Measurements from ENCODE around the gene NCAM1.

NCAM1 gene

DNA sequence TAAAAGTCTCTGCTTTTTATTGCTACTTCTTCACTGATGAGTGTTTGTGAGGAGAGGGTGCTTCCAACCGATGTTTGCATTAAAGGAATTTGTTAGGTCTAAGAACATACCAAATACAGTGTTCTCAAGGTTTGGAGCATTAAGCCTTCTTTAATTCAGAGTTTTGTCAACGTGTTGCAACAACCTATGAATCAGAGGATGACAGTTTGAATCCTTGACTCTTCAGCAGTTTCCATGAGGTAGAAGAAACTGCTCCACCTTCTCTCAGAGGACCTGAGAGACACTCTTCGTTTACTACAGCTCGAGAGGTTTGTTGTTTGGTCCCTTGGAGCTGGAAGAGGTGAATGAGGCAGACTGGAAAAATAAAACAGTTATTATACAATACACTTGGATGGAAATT is 55.7 kb downstream of the NCAM1 start:
- TF ChIP-seq, protein P1, sequence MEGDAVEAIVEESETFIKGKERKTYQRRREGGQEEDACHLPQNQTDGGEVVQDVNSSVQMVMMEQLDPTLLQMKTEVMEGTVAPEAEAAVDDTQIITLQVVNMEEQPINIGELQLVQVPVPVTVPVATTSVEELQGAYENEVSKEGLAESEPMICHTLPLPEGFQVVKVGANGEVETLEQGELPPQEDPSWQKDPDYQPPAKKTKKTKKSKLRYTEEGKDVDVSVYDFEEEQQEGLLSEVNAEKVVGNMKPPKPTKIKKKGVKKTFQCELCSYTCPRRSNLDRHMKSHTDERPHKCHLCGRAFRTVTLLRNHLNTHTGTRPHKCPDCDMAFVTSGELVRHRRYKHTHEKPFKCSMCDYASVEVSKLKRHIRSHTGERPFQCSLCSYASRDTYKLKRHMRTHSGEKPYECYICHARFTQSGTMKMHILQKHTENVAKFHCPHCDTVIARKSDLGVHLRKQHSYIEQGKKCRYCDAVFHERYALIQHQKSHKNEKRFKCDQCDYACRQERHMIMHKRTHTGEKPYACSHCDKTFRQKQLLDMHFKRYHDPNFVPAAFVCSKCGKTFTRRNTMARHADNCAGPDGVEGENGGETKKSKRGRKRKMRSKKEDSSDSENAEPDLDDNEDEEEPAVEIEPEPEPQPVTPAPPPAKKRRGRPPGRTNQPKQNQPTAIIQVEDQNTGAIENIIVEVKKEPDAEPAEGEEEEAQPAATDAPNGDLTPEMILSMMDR (conservative IDR thresholded peaks at IDR 0.05; ENCODE audit: low read depth, low read length), result no peak
- no peak overlapping the region for H3K4me3 ChIP-seq (ENCODE audit: low read depth, low read length)
- no peak for DNase-seq (ENCODE audit: low read depth)

DNA sequence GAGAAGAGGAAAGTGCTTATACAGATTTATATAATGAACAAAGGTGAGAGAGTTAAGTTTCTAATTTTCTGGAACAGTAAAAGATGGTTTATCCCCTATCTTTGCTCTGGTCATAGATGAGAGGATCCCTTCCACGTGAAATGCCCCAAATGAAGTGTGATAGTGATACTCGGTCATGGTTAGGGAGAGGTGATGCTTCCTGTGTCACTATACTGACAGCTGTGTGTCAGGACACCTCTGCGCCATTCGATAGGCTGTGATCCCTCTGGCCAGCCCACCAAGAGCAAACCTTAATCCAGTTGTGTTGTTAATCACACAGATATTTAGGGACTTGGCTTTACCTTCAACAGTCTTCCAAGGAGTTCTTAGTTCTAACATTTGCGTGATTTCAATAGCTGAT is 57.7 kb downstream of the NCAM1 start:
- no peak for DNase-seq (ENCODE audit: low read depth)
- H3K4me3 ChIP-seq (ENCODE audit: low read depth, low read length), result no peak overlapping the region
- TF ChIP-seq, protein P1 (conservative IDR thresholded peaks at IDR 0.05; ENCODE audit: low read depth, low read length), result no peak

DNA sequence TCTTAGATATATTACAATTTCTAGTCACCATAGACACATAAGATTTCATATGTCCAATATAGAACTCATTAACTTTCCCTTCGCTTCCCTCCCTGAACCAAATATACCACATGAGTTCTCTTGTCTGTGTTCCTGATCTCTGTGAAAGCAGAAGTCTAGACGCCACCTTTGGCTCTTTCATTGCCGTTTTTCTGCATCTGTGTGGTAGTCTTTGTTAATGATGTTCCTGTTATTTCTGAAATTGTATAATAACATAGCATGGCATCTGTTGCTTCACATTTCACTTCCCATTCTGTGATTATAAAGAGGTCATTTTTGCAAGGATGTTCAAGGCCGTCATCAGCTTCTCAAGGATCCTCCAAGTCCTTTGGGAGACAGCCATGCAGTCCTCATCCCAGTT is 58.5 kb downstream of the NCAM1 start:
- TF ChIP-seq, protein P1 (conservative IDR thresholded peaks at IDR 0.05; ENCODE audit: low read depth, low read length), result no peak
- DNase-seq (ENCODE audit: low read depth), result no peak
- no peak overlapping the region for H3K4me3 ChIP-seq (ENCODE audit: low read depth, low read length)

DNA sequence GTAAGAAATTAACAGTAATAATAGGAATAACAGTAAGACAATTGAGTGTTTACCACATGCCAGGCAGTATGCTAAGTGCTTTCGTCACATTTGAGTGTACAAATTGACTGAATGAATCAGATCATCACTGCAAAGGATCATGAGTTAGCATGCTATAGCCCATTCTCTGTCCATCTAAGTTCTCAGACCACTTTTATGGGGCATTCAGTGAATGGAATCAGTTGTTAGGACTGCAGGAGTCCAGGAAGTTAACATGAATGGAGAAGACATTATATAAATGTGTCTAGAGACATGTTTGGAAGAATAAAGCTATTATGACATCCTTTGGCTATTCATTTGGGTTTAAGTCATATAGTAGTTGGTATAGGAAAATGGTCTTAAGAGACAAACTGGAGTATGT is 59.9 kb downstream of the NCAM1 start:
- DNase-seq (ENCODE audit: low read depth), result no peak
- H3K4me3 ChIP-seq (ENCODE audit: low read depth, low read length), result no peak overlapping the region
- TF ChIP-seq, protein P1 (conservative IDR thresholded peaks at IDR 0.05; ENCODE audit: low read depth, low read length), result no peak

DNA sequence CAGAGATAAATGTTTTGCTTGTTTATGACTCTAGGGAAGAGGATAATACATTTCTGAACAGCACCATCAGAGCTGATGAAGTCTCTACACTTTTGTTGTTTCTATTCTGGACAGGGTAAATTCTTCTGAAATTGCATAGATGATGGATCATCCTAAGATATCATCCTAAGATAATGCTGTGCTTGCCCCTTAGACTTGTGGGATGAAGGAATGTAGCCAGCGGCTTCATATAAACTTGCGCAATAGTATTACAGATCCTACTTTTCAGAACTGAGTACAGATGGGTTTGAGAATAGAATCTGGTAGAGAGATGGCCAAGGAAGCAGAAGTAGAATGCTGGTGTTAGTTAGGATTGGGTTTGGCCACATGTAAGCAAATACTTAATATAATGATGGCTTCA is 61.0 kb downstream of the NCAM1 start:
- TF ChIP-seq, protein P1 (conservative IDR thresholded peaks at IDR 0.05; ENCODE audit: low read depth, low read length), result no peak
- no peak for DNase-seq (ENCODE audit: low read depth)
- no peak overlapping the region for H3K4me3 ChIP-seq (ENCODE audit: low read depth, low read length)

DNA sequence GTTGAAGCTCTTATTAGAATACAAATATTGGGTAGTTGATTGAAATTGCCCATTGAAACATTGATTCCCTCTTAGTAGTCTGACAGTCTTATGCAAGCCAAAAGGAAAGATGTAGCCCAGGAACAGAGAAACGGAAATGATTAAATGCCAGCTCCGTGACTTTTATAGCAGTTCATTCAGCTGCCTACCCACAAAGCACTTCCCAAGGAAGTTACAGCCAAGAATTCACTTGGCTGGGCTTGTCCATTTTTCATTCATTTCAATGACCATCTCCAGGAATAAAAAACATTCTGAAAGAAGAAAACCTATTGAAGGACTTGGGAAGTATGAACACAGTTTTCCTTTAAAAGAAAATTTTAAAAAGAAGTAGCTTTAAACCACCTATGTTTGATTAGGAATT is 62.0 kb downstream of the NCAM1 start:
- no peak overlapping the region for H3K4me3 ChIP-seq (ENCODE audit: low read depth, low read length)
- no peak for DNase-seq (ENCODE audit: low read depth)
- TF ChIP-seq, protein P1 (conservative IDR thresholded peaks at IDR 0.05; ENCODE audit: low read depth, low read length), result no peak

DNA sequence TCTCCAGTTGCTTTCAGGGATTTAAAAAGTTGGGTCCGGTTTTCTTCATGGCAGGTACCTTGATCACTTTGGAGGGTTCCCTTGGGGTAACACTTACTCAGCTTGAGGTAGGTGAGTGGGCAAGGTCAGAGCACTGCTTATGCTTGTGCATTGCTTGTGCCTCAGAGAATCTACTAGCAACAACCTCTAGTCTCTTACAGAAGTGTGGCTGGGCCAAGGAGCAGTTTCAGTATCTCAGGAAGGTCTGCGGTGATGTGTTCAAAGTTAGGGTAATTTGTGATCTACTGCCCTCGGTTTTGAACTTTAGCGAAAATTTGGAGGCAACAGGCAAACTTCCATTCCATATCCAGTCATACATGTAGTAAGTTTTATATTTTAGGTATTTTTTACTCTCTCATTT is 62.8 kb downstream of the NCAM1 start:
- TF ChIP-seq, protein P1 (conservative IDR thresholded peaks at IDR 0.05; ENCODE audit: low read depth, low read length), result no peak
- H3K4me3 ChIP-seq (ENCODE audit: low read depth, low read length), result no peak overlapping the region
- DNase-seq (ENCODE audit: low read depth), result no peak

Data from choroid plexus epithelial cell (primary cell).